Effector memory CD4-positive, alpha-beta T cell (primary cell): Measurements from ENCODE around the gene TMEM121B.

Source experiments
- DNase-seq, 3 donors: peaks; one replicate each; pipeline ENCODE4 v3.0.0-alpha.2; 2020
- H3K27ac ChIP-seq: 2 replicates; pipeline ENCODE4 v1.7.0; 2013; ENCODE audit warnings: mild to moderate bottlenecking, low read length, moderate library complexity; ENCODE audit not compliant: insufficient read depth, poor library complexity, severe bottlenecking
- H3K27me3 ChIP-seq: replicated peaks from 2 replicates; pipeline ENCODE4 v1.7.0; 2013; ENCODE audit warnings: mild to moderate bottlenecking, low read length; ENCODE audit not compliant: insufficient read depth, control insufficient read depth, poor library complexity, severe bottlenecking
- H3K36me3 ChIP-seq: 2 replicates; pipeline ENCODE4 v1.7.0; 2013; ENCODE audit warnings: mild to moderate bottlenecking, low read length, moderate library complexity; ENCODE audit not compliant: control insufficient read depth, insufficient read depth
- H3K4me1 ChIP-seq: 2 replicates; pipeline ENCODE4 v1.7.0; 2013; ENCODE audit warnings: low read length, mild to moderate bottlenecking; ENCODE audit not compliant: control insufficient read depth, insufficient read depth, poor library complexity, severe bottlenecking
- H3K4me3 ChIP-seq: 2 replicates; pipeline ENCODE4 v1.7.0; 2013; ENCODE audit warnings: low read length, low read depth, mild to moderate bottlenecking; ENCODE audit not compliant: insufficient read depth, poor library complexity, severe bottlenecking
- H3K9me3 ChIP-seq: 2 replicates; pipeline ENCODE4 v1.7.0; 2013; ENCODE audit warnings: mild to moderate bottlenecking, low read length, moderate library complexity; ENCODE audit not compliant: control insufficient read depth

Gene TMEM121B

GRCh38 chr22:17097062-17097461, 24.1 kb downstream of the TMEM121B start:
- peaks cover 36% of the 10 kb centered on the region for H3K36me3 ChIP-seq
- no peaks in the 10 kb centered on the region for H3K9me3 ChIP-seq
- H3K4me1 ChIP-seq = peaks cover 52% of the 10 kb centered on the region
- no peak overlapping the region for H3K4me3 ChIP-seq
- H3K27me3 ChIP-seq = no peaks in the 10 kb centered on the region
- H3K27ac ChIP-seq = no peak overlapping the region
- DNase-seq = no peak

DNA sequence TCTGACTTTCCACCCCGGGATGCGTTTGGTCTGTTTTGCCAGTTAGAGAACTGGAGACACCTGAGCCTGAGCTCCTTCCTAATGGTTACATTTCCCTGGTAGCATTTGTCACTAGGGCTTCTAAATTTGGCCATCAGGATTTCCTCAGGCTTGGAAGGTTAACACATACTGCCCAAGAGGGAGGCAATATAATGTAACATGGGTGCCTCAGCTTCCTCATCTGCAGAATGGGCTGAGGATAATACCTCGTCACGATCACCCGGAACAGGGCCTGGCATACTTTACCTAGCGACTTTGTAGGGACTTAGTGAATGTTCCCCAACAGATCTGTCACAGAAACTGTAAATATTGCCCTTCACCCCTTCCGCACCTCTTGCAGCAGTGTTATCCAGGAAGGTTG, 25.1 kb downstream of the TMEM121B start:
- no peaks in the 10 kb centered on the region for H3K27me3 ChIP-seq
- H3K36me3 ChIP-seq = peaks cover 26% of the 10 kb centered on the region
- H3K9me3 ChIP-seq = no peaks in the 10 kb centered on the region
- no peak for DNase-seq
- H3K4me3 ChIP-seq = no peak overlapping the region
- H3K4me1 ChIP-seq = peaks cover 62% of the 10 kb centered on the region
- H3K27ac ChIP-seq = no peak overlapping the region

DNA sequence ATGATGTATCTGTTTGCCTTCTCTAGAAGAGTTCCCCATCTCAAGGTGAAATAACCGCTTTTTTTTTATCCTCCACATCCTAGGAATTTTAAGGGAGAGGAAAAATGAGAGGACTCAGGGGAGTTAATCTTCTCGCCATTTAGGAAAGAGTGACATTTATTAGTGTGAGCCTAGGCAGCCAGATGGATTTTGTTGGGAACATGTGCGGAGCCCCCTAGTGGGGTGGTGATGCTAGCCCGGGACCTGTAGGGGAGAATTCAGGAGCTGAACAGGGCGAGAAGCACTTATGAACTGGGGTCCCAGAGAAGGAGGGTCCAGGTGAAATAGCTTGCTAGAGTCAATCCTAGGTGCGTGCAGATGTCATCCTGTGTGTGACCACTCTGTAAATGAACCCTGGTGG, 25.6 kb downstream of the TMEM121B start:
- H3K4me3 ChIP-seq = no peak overlapping the region
- H3K27ac ChIP-seq = no peak overlapping the region
- no peak for DNase-seq
- H3K9me3 ChIP-seq = no peaks in the 10 kb centered on the region
- H3K27me3 ChIP-seq = no peaks in the 10 kb centered on the region
- H3K4me1 ChIP-seq = peaks cover 67% of the 10 kb centered on the region
- H3K36me3 ChIP-seq = peaks cover 21% of the 10 kb centered on the region

DNA sequence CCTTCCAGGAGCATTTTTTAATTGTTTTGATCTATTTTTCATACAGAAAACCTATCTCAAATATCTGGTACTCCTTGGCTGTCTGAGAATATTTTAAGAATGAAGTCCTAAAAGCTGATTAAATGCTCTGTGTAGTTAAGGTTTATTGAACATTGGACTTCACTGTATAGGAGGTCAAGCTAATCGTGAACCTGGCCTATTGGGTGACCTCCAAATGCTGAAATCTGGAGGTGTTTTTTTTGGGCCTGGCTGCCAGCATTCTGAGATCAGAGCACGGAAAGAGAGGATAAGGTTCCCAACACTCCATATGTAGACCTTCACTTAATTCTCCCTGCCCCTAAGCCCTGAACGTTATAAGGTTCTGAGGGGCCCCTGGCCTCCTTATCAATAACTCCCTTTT, 28.1 kb downstream of the TMEM121B start:
- Histone ChIP-seq H3K27ac (no peak overlapping the region), H3K36me3 (peaks cover 2% of the 10 kb centered on the region), H3K4me1 (peaks cover 53% of the 10 kb centered on the region), H3K4me3 (no peak overlapping the region), H3K9me3 (no peaks in the 10 kb centered on the region), H3K27me3 (no peaks in the 10 kb centered on the region)
- DNase-seq = no peak

DNA sequence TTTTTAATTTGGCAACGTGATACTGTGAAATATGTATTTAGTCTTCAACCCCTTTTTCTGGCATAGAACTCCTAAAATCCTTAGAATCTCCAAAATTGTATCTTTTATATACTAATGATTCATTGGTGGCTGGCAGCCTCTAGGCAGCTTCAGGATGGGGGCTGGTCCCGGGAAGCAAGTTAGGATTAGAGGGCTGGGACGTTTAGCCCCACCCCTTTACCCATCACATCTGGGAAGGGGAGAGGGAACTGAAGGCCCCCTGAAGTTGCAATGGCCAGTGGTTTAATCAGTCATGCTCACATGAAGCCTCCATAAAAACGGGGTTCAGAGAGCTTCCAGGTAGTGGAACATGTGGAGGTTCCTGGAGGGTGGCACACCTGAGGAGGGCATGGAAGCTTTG, 29.3 kb downstream of the TMEM121B start:
- H3K9me3 ChIP-seq = no peaks in the 10 kb centered on the region
- DNase-seq = no peak
- no peak overlapping the region for H3K4me3 ChIP-seq
- peaks cover 2% of the 10 kb centered on the region for H3K36me3 ChIP-seq
- peaks cover 56% of the 10 kb centered on the region for H3K4me1 ChIP-seq
- no peak overlapping the region for H3K27ac ChIP-seq
- H3K27me3 ChIP-seq = no peaks in the 10 kb centered on the region

- H3K36me3 ChIP-seq = peaks cover 2% of the 10 kb centered on the region
- H3K4me3 ChIP-seq = no peak overlapping the region
- H3K27ac ChIP-seq = no peak overlapping the region
- DNase-seq = no peak
- no peaks in the 10 kb centered on the region for H3K9me3 ChIP-seq
- peaks cover 63% of the 10 kb centered on the region for H3K4me1 ChIP-seq
- H3K27me3 ChIP-seq = no peaks in the 10 kb centered on the region
These were observed 30.6 kb downstream of the TMEM121B start for GRCh38 chr22:17090550-17090949.

DNA sequence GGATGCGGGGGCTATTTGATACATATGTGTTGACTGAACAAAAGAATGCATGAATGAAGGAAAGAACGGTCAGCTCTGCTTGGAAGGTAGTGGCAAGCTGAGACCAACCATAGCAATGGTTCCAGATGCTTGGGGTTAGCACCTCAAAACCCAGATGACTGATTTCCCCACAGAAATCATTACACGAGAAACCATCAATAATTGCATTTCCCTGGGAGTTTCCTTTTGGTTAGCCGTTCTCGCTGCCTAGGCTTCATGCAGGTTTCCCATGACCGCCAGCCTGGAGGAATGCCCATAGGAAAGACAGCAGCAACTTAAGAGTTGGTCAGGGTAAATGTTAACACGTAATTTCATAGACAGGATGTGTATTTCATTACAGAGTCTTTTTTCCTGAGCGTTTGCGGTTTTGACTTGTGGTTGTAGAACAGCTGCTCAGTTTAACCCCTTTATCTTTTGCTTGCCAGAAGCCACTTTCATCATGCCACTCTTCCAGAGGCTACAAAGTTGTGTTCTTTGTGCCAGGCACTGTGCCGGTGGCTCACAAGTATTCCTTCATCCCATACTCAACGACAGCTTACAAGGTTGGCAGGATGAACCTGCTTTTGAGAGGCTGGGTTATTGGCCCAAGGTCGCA, 33.5 kb downstream of the TMEM121B start:
- no peaks in the 10 kb centered on the region for H3K36me3 ChIP-seq
- H3K4me3 ChIP-seq = peak overlapping the region; percentile 90
- no peaks in the 10 kb centered on the region for H3K27me3 ChIP-seq
- DNase-seq = peak; percentile 36 to 42 (median 39)
- H3K27ac ChIP-seq = peak overlapping the region; percentile 48
- no peaks in the 10 kb centered on the region for H3K9me3 ChIP-seq
- H3K4me1 ChIP-seq = peaks cover 52% of the 10 kb centered on the region

DNA sequence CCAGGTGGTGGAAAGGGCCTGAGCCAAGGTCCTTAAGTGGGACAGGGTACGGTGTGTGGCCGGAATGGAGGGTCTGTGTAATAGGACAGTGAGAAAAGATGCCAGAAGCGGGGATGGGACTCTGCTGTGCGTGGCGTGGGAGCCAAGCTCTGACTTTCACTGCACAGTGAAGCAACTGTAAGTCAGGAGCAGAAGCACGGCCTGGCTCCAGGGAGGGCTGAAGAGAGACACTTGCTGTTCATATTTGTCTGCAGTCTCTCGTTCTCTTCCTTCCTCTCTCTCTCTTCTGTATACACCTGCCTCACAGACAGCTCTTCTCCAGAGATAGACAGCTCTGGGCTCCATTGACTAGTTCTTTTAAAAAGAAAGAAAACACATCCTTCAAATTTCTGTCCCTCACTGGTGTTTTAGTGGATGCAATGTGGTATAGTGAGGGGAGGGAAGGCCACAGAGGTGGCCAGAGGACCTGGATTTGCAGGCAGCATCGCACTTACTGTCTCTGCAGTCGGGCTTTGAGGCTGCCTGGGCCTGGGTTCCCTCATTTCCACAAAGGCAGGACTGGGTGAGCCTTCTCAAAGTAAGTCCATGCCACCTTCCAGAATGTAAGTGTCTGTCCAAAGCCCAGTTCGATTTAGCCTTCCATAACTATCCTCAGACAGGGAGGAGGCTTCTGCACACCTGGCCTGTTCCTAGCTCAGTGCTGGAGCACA, 34.2 kb downstream of the TMEM121B start:
- H3K27me3 ChIP-seq = no peaks in the 10 kb centered on the region
- peaks cover 46% of the 10 kb centered on the region for H3K4me1 ChIP-seq
- DNase-seq = no peak
- no peaks in the 10 kb centered on the region for H3K9me3 ChIP-seq
- H3K36me3 ChIP-seq = no peaks in the 10 kb centered on the region
- peak overlapping the region; percentile 90 for H3K4me3 ChIP-seq
- H3K27ac ChIP-seq = peak overlapping the region; percentile 48

DNA sequence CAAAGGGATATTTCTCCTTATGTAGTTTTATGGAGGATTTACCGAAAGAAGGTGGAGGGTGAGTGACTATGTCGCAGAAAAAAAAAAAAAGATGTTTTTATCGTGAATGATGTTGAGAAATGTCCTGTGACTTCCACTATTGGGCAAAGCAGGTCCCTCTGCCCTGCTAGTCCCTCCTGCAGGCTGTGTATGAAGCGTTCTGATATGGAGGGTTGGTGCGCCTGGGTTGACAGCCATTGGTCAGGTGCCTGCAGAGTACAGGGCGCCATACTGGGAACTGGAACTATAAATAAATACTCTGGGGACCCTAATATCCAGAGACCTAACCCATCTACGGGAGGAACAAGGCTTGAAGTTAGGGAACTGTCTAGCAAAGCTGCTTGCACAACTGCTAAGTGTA, 34.9 kb downstream of the TMEM121B start:
- H3K4me3 ChIP-seq = peak overlapping the region; percentile 90
- H3K4me1 ChIP-seq = peaks cover 40% of the 10 kb centered on the region
- peak overlapping the region; percentile 86 for H3K27ac ChIP-seq
- H3K9me3 ChIP-seq = no peaks in the 10 kb centered on the region
- DNase-seq = no peak
- no peaks in the 10 kb centered on the region for H3K36me3 ChIP-seq
- no peaks in the 10 kb centered on the region for H3K27me3 ChIP-seq
